Upper lobe of left lung (tissue), 6 donors: ENCODE data around the gene RNMT. TPM values are rescaled to one million over a fixed set of nuclear protein-coding genes. Genes with fewer than 3 reads are reported as not detected.

Experiments
- ATAC-seq, 2 donors: fragments of 200-7000 bp; cut with Tn5 transposase; one replicate each; pipeline ENCODE4 v1.9.1; 2022; ENCODE audit warnings: mild to moderate bottlenecking in 2 of 2, moderate library complexity in 2 of 2; ENCODE audit not compliant: low FRiP score in 2 of 2
- DNase-seq, 2 donors: peaks; one replicate each; pipeline ENCODE4 v3.0.0-alpha.2; 2019 to 2020
- H3K27ac ChIP-seq, 4 donors: fragments of 200-600 bp; sonication (generic); one replicate each; pipeline ENCODE4 v1.5.1; 2016 to 2019
- H3K27me3 ChIP-seq, 4 donors: fragments of 200-600 bp; sonication (generic); one replicate each; pipeline ENCODE4 v1.5.1; 2017 to 2019
- H3K36me3 ChIP-seq, 4 donors: fragments of 200-600 bp; sonication (generic); one replicate each; pipeline ENCODE4 v1.5.1; 2016 to 2019
- H3K4me1 ChIP-seq, 4 donors: fragments of 200-600 bp; sonication (generic); one replicate each; pipeline ENCODE4 v1.5.1; 2018 to 2019
- H3K4me3 ChIP-seq, 4 donors: fragments of 200-600 bp; sonication (generic); one replicate each; pipeline ENCODE4 v1.5.1; 2017 to 2019; ENCODE audit warnings: mild to moderate bottlenecking in 2 of 4, moderate library complexity in 1 of 4
- H3K9me3 ChIP-seq, 4 donors: fragments of 200-600 bp; sonication (generic); one replicate each; pipeline ENCODE4 v1.5.1; 2018 to 2019
- CTCF ChIP-seq, 6 experiments: fragments of 450-650 bp in 4 of 6; fragments of 200-600 bp in 2 of 6; sonication (generic) in 2 of 6; IDR thresholded peaks; one replicate each; pipeline ENCODE4 v1.5.1; 2016 to 2019; ENCODE audit warnings: antibody characterized with exemption in 6 of 6
- EP300 ChIP-seq, 4 donors: sonication (generic); formaldehyde crosslinking; IDR thresholded peaks; one replicate each; pipeline ENCODE4 v1.5.1; 2017; ENCODE audit warnings: antibody characterized with exemption in 4 of 4, control low read depth in 2 of 4
- POLR2A ChIP-seq, 4 donors: fragments of 450-650 bp; IDR thresholded peaks; one replicate each; pipeline ENCODE4 v1.5.1; 2016 to 2017; ENCODE audit warnings: antibody characterized with exemption in 4 of 4, mild to moderate bottlenecking in 2 of 4
- POLR2AphosphoS5 ChIP-seq, 2 donors: sonication (generic); formaldehyde crosslinking; IDR thresholded peaks; one replicate each; pipeline ENCODE4 v1.5.1; 2017; ENCODE audit warnings: antibody characterized with exemption in 2 of 2
- WGBS, 2 donors: methylation state at CpG; one replicate each; pipeline ENCODE4 v1.1.5; 2017 to 2018; 5-methylcytosine and 5-hydroxymethylcytosine counted together
- total RNA-seq, 6 donors: library from RNA; depleted of rRNA in 4 of 6; stranded (reverse); fragments of >200 nt in 4 of 6; gene quantifications; one replicate each; pipeline versions ENCODE4 v1.1.0 to v1.2.1, GENCODE V29; 2016 to 2021
- donor health status: DM: no; HTN: no; CAD: no; lungs with moderate emphysema.
- donor health status: DM: no; HTN: yes; CAD: no; lungs with severe emphysema.

The RNMT gene
- total RNA-seq, 6 donors from 2014 or later: 15.4 to 29.4 (median 23.5) TPM

GRCh38 chr18:13808294-13809042 lies 82.0 kb downstream of the RNMT start:
- TF ChIP-seq CTCF (IDR thresholded peaks at IDR 0.05) (no peak), EP300 (IDR thresholded peaks at IDR 0.05) (no peak), POLR2AphosphoS5 (IDR thresholded peaks at IDR 0.05) (no peak), POLR2A (IDR thresholded peaks at IDR 0.05) (no peak)
- Histone ChIP-seq H3K36me3 (no peaks in the 10 kb centered on the region), H3K9me3 (no peaks in the 10 kb centered on the region), H3K27ac (no peak overlapping the region), H3K4me3 (no peak overlapping the region), H3K4me1 (no peaks in the 10 kb centered on the region), H3K27me3 (no peaks in the 10 kb centered on the region)
- DNase-seq: no peak
- WGBS, 2 donors: 61 to 66% methylated on average over 8 of the region's 8 CpGs
- no peak for ATAC-seq

GRCh38 chr18:13809043-13809430 lies 82.6 kb downstream of the RNMT start:
- Histone ChIP-seq H3K9me3 (no peaks in the 10 kb centered on the region), H3K4me3 (no peak overlapping the region), H3K4me1 (no peaks in the 10 kb centered on the region), H3K36me3 (no peaks in the 10 kb centered on the region), H3K27me3 (no peaks in the 10 kb centered on the region), H3K27ac (no peak overlapping the region)
- 26 to 76% methylated on average over 2 of the region's 2 CpGs for WGBS, 2 donors
- TF ChIP-seq POLR2AphosphoS5 (IDR thresholded peaks at IDR 0.05) (no peak), POLR2A (IDR thresholded peaks at IDR 0.05) (no peak), CTCF (IDR thresholded peaks at IDR 0.05) (no peak), EP300 (IDR thresholded peaks at IDR 0.05) (no peak)
- ATAC-seq (no peak), DNase-seq (no peak)

- H3K4me1 ChIP-seq: no peaks in the 10 kb centered on the region
- H3K27me3 ChIP-seq: no peaks in the 10 kb centered on the region
- TF ChIP-seq CTCF (IDR thresholded peaks at IDR 0.05) (no peak), POLR2A (IDR thresholded peaks at IDR 0.05) (no peak), POLR2AphosphoS5 (IDR thresholded peaks at IDR 0.05) (no peak), EP300 (IDR thresholded peaks at IDR 0.05) (no peak)
- no peak overlapping the region for H3K27ac ChIP-seq
- DNase-seq (no peak), ATAC-seq (no peak)
- WGBS, 2 donors: 38 to 42% methylated on average over 5 of the region's 5 CpGs
- no peaks in the 10 kb centered on the region for H3K9me3 ChIP-seq
- H3K4me3 ChIP-seq: no peak overlapping the region
- no peaks in the 10 kb centered on the region for H3K36me3 ChIP-seq
Observed at GRCh38 chr18:13809531-13810255, 83.2 kb downstream of the RNMT start.

GRCh38 chr18:13810950-13811485 lies 84.5 kb downstream of the RNMT start:
- no peaks in the 10 kb centered on the region for H3K27me3 ChIP-seq
- H3K4me3 ChIP-seq: no peak overlapping the region
- TF ChIP-seq CTCF (IDR thresholded peaks at IDR 0.05) (no peak), EP300 (IDR thresholded peaks at IDR 0.05) (no peak), POLR2A (IDR thresholded peaks at IDR 0.05) (no peak), POLR2AphosphoS5 (IDR thresholded peaks at IDR 0.05) (no peak)
- no peaks in the 10 kb centered on the region for H3K9me3 ChIP-seq
- H3K27ac ChIP-seq: no peak overlapping the region
- no peaks in the 10 kb centered on the region for H3K36me3 ChIP-seq
- WGBS, 2 donors: 45 to 55% methylated on average over 8 to 10 of the region's 10 CpGs
- no peaks in the 10 kb centered on the region for H3K4me1 ChIP-seq
- ATAC-seq: no peak
- DNase-seq: no peak
